H1 (cell line): ENCODE results near the gene PIP5K1B.

Experiments used
- CHD2 ChIP-seq: IDR thresholded peaks from 2 replicates; pipeline ENCODE4 v1.6.1; 2012; ENCODE audit warnings: low read length, improper control_type of control experiment
- CTCF ChIP-seq, 3 experiments: IDR thresholded peaks; 1 replicate in 2 of 3; 2 replicates in 1 of 3; pipeline versions ENCODE4 v1.5.1 to v1.6.1; 2011; ENCODE audit warnings: low read length in 3 of 3, mild to moderate bottlenecking in 3 of 3, inconsistent platforms in 2 of 3, low read depth in 1 of 3, moderate library complexity in 1 of 3; ENCODE audit not compliant: insufficient read depth in 1 of 3; ENCODE audit errors: control extremely low read depth in 1 of 3
- EZH2 ChIP-seq: fragments of 200-600 bp; sonication (generic); IDR thresholded peaks from 2 replicates; pipeline ENCODE4 v1.7.1; 2012; ENCODE audit warnings: low read depth, mild to moderate bottlenecking, moderate library complexity, low read length, inconsistent platforms; ENCODE audit not compliant: severe bottlenecking
- POLR2AphosphoS5 ChIP-seq: IDR thresholded peaks from 2 replicates; pipeline ENCODE4 v1.6.1; 2011; ENCODE audit warnings: low read depth, low read length
- RBBP5 ChIP-seq: IDR thresholded peaks from 2 replicates; pipeline ENCODE4 v1.7.1; 2012; ENCODE audit warnings: low read depth, mild to moderate bottlenecking, inconsistent platforms, low read length, moderate library complexity, borderline replicate concordance
- TF ChIP-seq, protein P1 (sequence below): IDR thresholded peaks from 2 replicates; pipeline ENCODE4 v1.6.1; 2012; ENCODE audit warnings: inconsistent platforms

- TF ChIP-seq CHD2 (no peak), EZH2 (no peak), RBBP5 (no peak), CTCF (IDR thresholded peaks at IDR 0.05; ENCODE audit: control extremely low read depth in 1 of 3, insufficient read depth in 1 of 3, low read depth in 1 of 3, low read length in 3 of 3) (no peak), POLR2AphosphoS5 (no peak)
- TF ChIP-seq, protein P1, sequence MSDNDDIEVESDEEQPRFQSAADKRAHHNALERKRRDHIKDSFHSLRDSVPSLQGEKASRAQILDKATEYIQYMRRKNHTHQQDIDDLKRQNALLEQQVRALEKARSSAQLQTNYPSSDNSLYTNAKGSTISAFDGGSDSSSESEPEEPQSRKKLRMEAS: no peak
These were observed 182.2 kb downstream of the PIP5K1B start for GRCh38 chr9:68887232-68887631.
